SK-N-SH (cell line): ENCODE results near the gene MAML3. TPM values are rescaled to one million over a fixed set of nuclear protein-coding genes. Genes with fewer than 3 reads are reported as not detected.

ENCODE experiments used
- CTCF ChIA-PET: fragments of 300-600, 350-600 bp; formaldehyde crosslinking; extraction: SDS; loops from one replicate; lab custom pipeline; 2021; lab: Yijun Ruan, JAX
- POLR2A ChIA-PET: fragments of 350-600 bp; sonication (Branson Sonifier 250); formaldehyde crosslinking; extraction: SDS; loops from one replicate; lab custom pipeline; 2020; ENCODE audit warnings: antibody characterized with exemption, inconsistent platforms; lab: Yijun Ruan, JAX
- DNase-seq: peaks from one replicate; pipeline ENCODE4 v3.0.0; 2012
- H2AFZ ChIP-seq: fragments of 200-600 bp; sonication (generic); 2 replicates; pipeline ENCODE4 v1.8.1; 2016; ENCODE audit warnings: antibody characterized with exemption, mild to moderate bottlenecking, low read depth
- H3F3A ChIP-seq: fragments of 200-600 bp; sonication (generic); replicated peaks from 2 replicates; pipeline ENCODE3; 2016; ENCODE audit warnings: antibody characterized with exemption, mild to moderate bottlenecking; ENCODE audit not compliant: insufficient read depth
- H3K27ac ChIP-seq, 2 experiments: fragments of 200-500 bp in 1 of 2; fragments of 200-600 bp in 1 of 2; sonication (Bioruptor generic) in 1 of 2; sonication (generic), shearing (Covaris generic) in 1 of 2; 2 replicates each; pipeline versions ENCODE4 v1.5.1 to v1.6.1; 2014 to 2016; ENCODE audit warnings: low read depth in 2 of 2, inconsistent platforms in 1 of 2, low read length in 1 of 2, mild to moderate bottlenecking in 1 of 2, mixed read lengths in 1 of 2
- H3K27me3 ChIP-seq: fragments of 200-600 bp; sonication (generic), shearing (Covaris generic); 2 replicates; pipeline ENCODE4 v1.6.1; 2016; ENCODE audit warnings: mixed run types; ENCODE audit not compliant: insufficient read depth
- H3K36me3 ChIP-seq, 2 experiments: fragments of 200-500 bp in 1 of 2; fragments of 200-600 bp in 1 of 2; sonication (Bioruptor generic) in 1 of 2; sonication (generic) in 1 of 2; replicated peaks in 1 of 2; 2 replicates each; pipeline versions ENCODE3 to v1.5.1; 2014 to 2016; ENCODE audit warnings: low read length in 1 of 2, mild to moderate bottlenecking in 1 of 2; ENCODE audit not compliant: insufficient read depth in 2 of 2, control insufficient read depth in 1 of 2
- H3K4me1 ChIP-seq, 2 experiments: fragments of 200-500 bp in 1 of 2; fragments of 200-600 bp in 1 of 2; sonication (Bioruptor generic) in 1 of 2; sonication (generic), shearing (Covaris generic) in 1 of 2; 2 replicates each; pipeline versions ENCODE4 v1.5.1 to v1.6.1; 2014 to 2016; ENCODE audit warnings: low read depth in 1 of 2, low read length in 1 of 2, mixed run types in 1 of 2; ENCODE audit not compliant: insufficient read depth in 2 of 2, control insufficient read depth in 1 of 2
- H3K4me2 ChIP-seq: fragments of 200-600 bp; sonication (generic), shearing (Covaris generic); 2 replicates; pipeline ENCODE4 v1.6.1; 2017; ENCODE audit warnings: mixed run types
- H3K4me3 ChIP-seq, 2 experiments: fragments of 200-500 bp in 1 of 2; fragments of 200-600 bp in 1 of 2; sonication (Bioruptor generic) in 1 of 2; sonication (generic), shearing (Covaris generic) in 1 of 2; 2 replicates each; pipeline versions ENCODE4 v1.5.1 to v1.8.1; 2014 to 2016; ENCODE audit warnings: low read depth in 2 of 2, inconsistent platforms in 1 of 2, low read length in 1 of 2, mild to moderate bottlenecking in 1 of 2, mixed read lengths in 1 of 2, moderate library complexity in 1 of 2
- H3K79me2 ChIP-seq: fragments of 200-600 bp; sonication (generic); 2 replicates; pipeline ENCODE4 v1.8.1; 2017; ENCODE audit warnings: mild to moderate bottlenecking; ENCODE audit not compliant: insufficient read depth
- H3K9ac ChIP-seq: fragments of 200-600 bp; sonication (generic); 2 replicates; pipeline ENCODE4 v1.6.1; 2017; ENCODE audit warnings: mixed run types
- H3K9me2 ChIP-seq: fragments of 200-600 bp; sonication (generic); 2 replicates; pipeline ENCODE4 v1.6.1; 2017; ENCODE audit warnings: mixed run types
- H3K9me3 ChIP-seq: fragments of 200-600 bp; sonication (generic); 2 replicates; pipeline ENCODE4 v1.6.1; 2017; ENCODE audit warnings: mixed run types, mild to moderate bottlenecking, moderate library complexity
- H4K20me1 ChIP-seq: fragments of 200-600 bp; sonication (generic); 2 replicates; pipeline ENCODE4 v1.6.1; 2017; ENCODE audit warnings: mild to moderate bottlenecking, mixed run types; ENCODE audit not compliant: insufficient read depth
- CHD2 ChIP-seq: fragments of 150-350 bp; IDR thresholded peaks from 2 replicates; pipeline ENCODE4 v1.6.1; 2018; ENCODE audit warnings: low read length; ENCODE audit not compliant: partially characterized antibody
- EP300 ChIP-seq, 2 experiments: IDR thresholded peaks; 2 replicates each; pipeline versions ENCODE4 v1.4.0 to v1.6.1; 2012; ENCODE audit warnings: borderline replicate concordance in 1 of 2, low read depth in 1 of 2, low read length in 1 of 2
- FOSL2 ChIP-seq: IDR thresholded peaks from 2 replicates; pipeline ENCODE4 v1.4.0; 2012; ENCODE audit warnings: low read depth, mild to moderate bottlenecking, moderate library complexity, borderline replicate concordance
- FOXJ3 ChIP-seq: sonication (generic); formaldehyde crosslinking; IDR thresholded peaks from 2 replicates; pipeline ENCODE4 v1.5.1; 2020; ENCODE audit warnings: mild to moderate bottlenecking, missing genetic modification reagents
- GATA2 ChIP-seq: sonication (generic); formaldehyde crosslinking; IDR thresholded peaks from 2 replicates; pipeline ENCODE4 v1.5.0; 2020; ENCODE audit warnings: mild to moderate bottlenecking, missing genetic modification reagents
- IRF3 ChIP-seq: fragments of 150-350 bp; IDR thresholded peaks from 2 replicates; pipeline ENCODE4 v1.6.1; 2016; ENCODE audit warnings: mild to moderate bottlenecking, low read depth, low read length
- MAX ChIP-seq: IDR thresholded peaks from 2 replicates; pipeline ENCODE4 v1.4.0; 2012; ENCODE audit warnings: low read depth
- MXI1 ChIP-seq: IDR thresholded peaks from 2 replicates; pipeline ENCODE4 v1.6.1; 2012; ENCODE audit warnings: mild to moderate bottlenecking, low read depth, low read length, improper control_type of control experiment
- NRF1 ChIP-seq: IDR thresholded peaks from 2 replicates; pipeline ENCODE4 v1.6.1; 2012; ENCODE audit warnings: low read depth, mild to moderate bottlenecking, low read length
- RCOR1 ChIP-seq: fragments of 150-350 bp; IDR thresholded peaks from 2 replicates; pipeline ENCODE4 v1.6.1; 2017; ENCODE audit warnings: antibody characterized with exemption, low read length
- REST ChIP-seq: IDR thresholded peaks from 2 replicates; pipeline ENCODE4 v1.6.1; 2012; ENCODE audit warnings: mild to moderate bottlenecking, low read depth, low read length, moderate library complexity
- RXRA ChIP-seq: IDR thresholded peaks from 2 replicates; pipeline ENCODE4 v1.4.0; 2012; ENCODE audit warnings: low read depth, mild to moderate bottlenecking, borderline replicate concordance
- SIN3A ChIP-seq: IDR thresholded peaks from 2 replicates; pipeline ENCODE4 v1.6.1; 2012; ENCODE audit warnings: low read depth, mild to moderate bottlenecking, low read length, moderate library complexity, borderline replicate concordance
- TCF12 ChIP-seq: IDR thresholded peaks from 2 replicates; pipeline ENCODE4 v1.4.0; 2012
- WGBS: methylation state at CpG from one replicate; pipeline ENCODE4 v1.1.6; 2017; ENCODE audit warnings: low lambda C conversion rate; 5-methylcytosine and 5-hydroxymethylcytosine counted together
- polyA plus RNA-seq, 3 experiments: library from polyadenylated mRNA; depleted of rRNA; stranded (reverse); fragments of >200 nt; gene quantifications; 2 replicates each; pipeline ENCODE4 v1.2.3, GENCODE V29; 2012

Gene MAML3
- polyA plus RNA-seq, 1 of the 3 experiments (the other 2 are of a cell fraction), result 5.3 TPM

- no peak overlapping the region for H3K4me2 ChIP-seq
- 42% methylated on average over 3 of the region's 3 CpGs for WGBS
- no peaks in the 10 kb centered on the region for H3K9me3 ChIP-seq
- peaks cover 0 to 41% of the 10 kb centered on the region in 2 experiments; a peak in 2 of 4 replicates for H3K4me1 ChIP-seq
- H3K36me3 ChIP-seq, result peaks cover 0 to 3% of the 10 kb centered on the region in 2 experiments
- no peaks in the 10 kb centered on the region for H3F3A ChIP-seq
- peak; percentile 44 for DNase-seq
- no peak overlapping the region for H2AFZ ChIP-seq
- no peak overlapping the region for H3K9ac ChIP-seq
- no peaks in the 10 kb centered on the region for H4K20me1 ChIP-seq
- 0 out of 2 replicates have a peak, but pooled peaks have one; percentile 43 for TF ChIP-seq MXI1
- TF ChIP-seq IRF3, result no peak
- TF ChIP-seq GATA2 (CRISPR knock-in tag), result peak; percentile 78
- TF ChIP-seq FOXJ3 (CRISPR knock-in tag), result peak; percentile 34; the same call in 1 of the 2 replicates
- TF ChIP-seq SIN3A, result no peak
- no peak for TF ChIP-seq MAX
- TF ChIP-seq, all 33 proteins: peak for 3
- Histone ChIP-seq H3K9me2 (no peaks in the 10 kb centered on the region), H3K27me3 (no peaks in the 10 kb centered on the region), H3K27ac (peak overlapping the region in 1 of 2 experiments; percentile 94; a peak in 2 of 4 replicates), H3K79me2 (no peaks in the 10 kb centered on the region), H3K4me3 (no peak overlapping the region; a peak in 1 of 4 replicates)
- ChIA-PET POLR2A (no interaction called here), CTCF (interaction anchor here (2.2 kb wide), 1 partner anchor 114 kb away, joined by 9 read pairs; no protein-coding TSS in a partner anchor)
Measured at GRCh38 chr4:139849219-139849618, 304.8 kb downstream of the MAML3 start.

GRCh38 chr4:139848028-139848427 is 306.0 kb downstream of the MAML3 start:
- CTCF ChIA-PET, result interaction anchor here (0.7 to 2.2 kb wide), 6 partner anchors 10 to 304 kb away, joined by 3 to 9 read pairs (median 3); no protein-coding TSS in a partner anchor

More at GRCh38 chr4:139848028-139848427, 306.0 kb downstream of the MAML3 start:
- H3K4me2 ChIP-seq, result no peak overlapping the region
- peak overlapping the region in 1 of 2 experiments; percentile 94; a peak in 2 of 4 replicates for H3K27ac ChIP-seq
- H3K9me2 ChIP-seq, result no peaks in the 10 kb centered on the region
- H3K36me3 ChIP-seq, result peaks cover 0 to 3% of the 10 kb centered on the region in 2 experiments
- no peaks in the 10 kb centered on the region for H3F3A ChIP-seq
- POLR2A ChIA-PET, result interaction anchor here (1.0 to 1.5 kb wide), 5 partner anchors 9 to 202 kb away, joined by 3 to 8 read pairs (median 4); no protein-coding TSS in a partner anchor
- no peak overlapping the region for H2AFZ ChIP-seq
- 78% methylated on average over 5 of the region's 5 CpGs for WGBS
- peaks cover 0 to 48% of the 10 kb centered on the region in 2 experiments; a peak in 2 of 4 replicates for H3K4me1 ChIP-seq
- no peaks in the 10 kb centered on the region for H4K20me1 ChIP-seq
- TF ChIP-seq TCF12, result no peak
- no peak for TF ChIP-seq MXI1
- no peak for TF ChIP-seq FOSL2
- TF ChIP-seq RXRA, result no peak
- TF ChIP-seq REST, result no peak
- TF ChIP-seq EP300 (IDR thresholded peaks at IDR 0.05; ENCODE audit: borderline replicate concordance in 1 of 2, low read depth in 1 of 2, low read length in 1 of 2), result no peak
- TF ChIP-seq NRF1, result no peak
- no peak for TF ChIP-seq RCOR1
- no peak for TF ChIP-seq CHD2
- TF ChIP-seq, all 33 proteins: peak for 0
- H3K79me2 ChIP-seq, result no peaks in the 10 kb centered on the region
- no peaks in the 10 kb centered on the region for H3K27me3 ChIP-seq
- H3K4me3 ChIP-seq, result no peak overlapping the region
- DNase-seq, result no peak
- no peak overlapping the region for H3K9ac ChIP-seq
- H3K9me3 ChIP-seq, result no peaks in the 10 kb centered on the region
